ENCODE results near the gene BMPR1A. TPM values are rescaled to one million over a fixed set of nuclear protein-coding genes. Genes with fewer than 3 reads are reported as not detected.
A peak's percentile ranks its signal among the peaks of the same experiment; 100 is the strongest.

BMPR1A gene
- total RNA-seq, 1 donor from 2014 or later = 74.2 TPM

DNA sequence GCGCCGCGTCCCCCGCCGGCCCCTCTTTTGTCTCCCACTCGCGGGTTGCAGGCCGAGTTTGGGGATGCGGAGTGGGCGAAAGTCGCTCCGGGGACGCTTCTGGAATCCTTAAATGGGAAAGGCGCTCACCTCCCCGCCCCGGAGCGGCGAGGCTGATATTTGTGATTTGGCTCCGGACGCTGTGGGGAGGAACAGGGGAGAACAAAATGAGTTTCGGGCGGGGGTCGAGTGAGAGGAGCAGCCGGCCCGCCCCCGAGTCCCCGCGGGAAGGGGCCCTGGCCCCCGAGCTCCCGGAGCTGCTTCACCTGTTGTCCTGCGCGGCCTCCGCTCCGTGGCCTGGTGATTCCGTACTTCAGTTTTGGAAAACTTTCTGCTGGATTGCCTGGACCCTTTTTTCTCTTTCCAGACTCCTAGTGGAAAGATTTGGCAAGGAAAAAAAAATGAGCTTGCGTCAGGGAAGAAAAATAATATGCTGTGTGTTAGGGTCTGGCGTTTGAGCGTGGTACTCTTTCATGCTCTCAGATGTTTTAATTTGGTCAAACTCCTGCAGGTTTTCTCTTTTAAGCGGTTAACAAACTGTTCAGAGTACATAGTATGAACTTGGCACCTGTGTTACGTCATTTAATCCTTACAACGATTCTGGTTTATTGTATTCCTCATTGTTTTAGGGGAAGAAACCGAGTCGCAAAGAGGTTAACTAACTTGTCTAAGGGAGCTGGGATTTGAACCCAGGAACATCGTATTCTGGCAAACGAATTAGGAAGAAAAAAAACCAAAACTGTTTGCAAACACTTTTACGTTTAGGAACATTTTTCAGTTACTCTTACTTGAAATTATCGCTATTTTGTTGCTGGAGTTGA lies 924 bp downstream of the BMPR1A start:
- H3K4me1 Mint-ChIP-seq (ENCODE audit: low read depth) = peaks cover 67% of the 10 kb centered on the region

DNA sequence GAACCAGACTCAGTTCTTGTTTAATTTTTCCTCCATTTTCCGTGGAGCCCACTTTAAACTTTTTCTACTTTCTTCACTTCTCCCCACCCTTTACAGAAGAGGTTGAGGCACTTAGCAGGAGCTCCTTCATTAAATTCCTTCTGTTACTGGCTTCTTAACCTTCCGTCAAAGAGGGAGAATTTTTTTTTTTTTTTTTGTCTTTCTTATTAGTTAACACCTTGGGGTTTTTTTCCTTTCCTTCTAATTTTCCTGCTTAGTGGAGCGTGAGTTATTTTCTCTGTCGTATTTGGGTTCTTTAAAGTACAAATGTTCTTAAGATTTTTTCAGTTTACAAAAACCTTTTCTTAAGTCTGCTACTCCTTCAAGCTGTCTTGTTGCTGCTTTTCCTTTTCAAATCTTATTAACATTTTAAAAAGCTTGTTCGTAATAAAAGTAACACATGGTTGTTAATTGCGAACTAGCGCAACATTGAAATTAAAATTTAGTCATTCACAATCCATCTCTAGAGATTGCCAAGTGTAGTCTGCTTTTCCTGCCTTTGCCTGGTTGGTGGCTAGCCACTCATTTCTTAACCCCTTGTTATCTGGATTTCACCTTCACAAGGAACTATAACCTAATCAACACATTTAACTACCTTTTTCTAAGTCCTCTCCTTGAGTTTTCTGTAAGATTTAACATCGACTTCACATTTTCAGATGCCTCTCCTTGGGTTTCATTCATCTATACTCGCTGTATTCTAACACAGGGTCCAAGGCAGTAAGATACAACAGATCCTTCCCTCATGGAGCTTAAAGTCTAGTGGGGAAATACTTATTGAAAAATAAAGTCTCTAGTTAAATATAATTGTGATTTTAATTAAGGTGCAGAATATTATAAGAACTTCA lies 2.0 kb downstream of the BMPR1A start:
- H3K4me3 Mint-ChIP-seq (ENCODE audit: unreplicated experiment) = peak overlapping the region; percentile 92
- no peaks in the 10 kb centered on the region for H3K27me3 Mint-ChIP-seq (ENCODE audit: low read depth)
- TF ChIP-seq, protein P1, sequence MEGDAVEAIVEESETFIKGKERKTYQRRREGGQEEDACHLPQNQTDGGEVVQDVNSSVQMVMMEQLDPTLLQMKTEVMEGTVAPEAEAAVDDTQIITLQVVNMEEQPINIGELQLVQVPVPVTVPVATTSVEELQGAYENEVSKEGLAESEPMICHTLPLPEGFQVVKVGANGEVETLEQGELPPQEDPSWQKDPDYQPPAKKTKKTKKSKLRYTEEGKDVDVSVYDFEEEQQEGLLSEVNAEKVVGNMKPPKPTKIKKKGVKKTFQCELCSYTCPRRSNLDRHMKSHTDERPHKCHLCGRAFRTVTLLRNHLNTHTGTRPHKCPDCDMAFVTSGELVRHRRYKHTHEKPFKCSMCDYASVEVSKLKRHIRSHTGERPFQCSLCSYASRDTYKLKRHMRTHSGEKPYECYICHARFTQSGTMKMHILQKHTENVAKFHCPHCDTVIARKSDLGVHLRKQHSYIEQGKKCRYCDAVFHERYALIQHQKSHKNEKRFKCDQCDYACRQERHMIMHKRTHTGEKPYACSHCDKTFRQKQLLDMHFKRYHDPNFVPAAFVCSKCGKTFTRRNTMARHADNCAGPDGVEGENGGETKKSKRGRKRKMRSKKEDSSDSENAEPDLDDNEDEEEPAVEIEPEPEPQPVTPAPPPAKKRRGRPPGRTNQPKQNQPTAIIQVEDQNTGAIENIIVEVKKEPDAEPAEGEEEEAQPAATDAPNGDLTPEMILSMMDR (IDR thresholded peaks at IDR 0.05) = no peak
- H3K4me1 Mint-ChIP-seq (ENCODE audit: low read depth) = peaks cover 66% of the 10 kb centered on the region
- H3K36me3 Mint-ChIP-seq (ENCODE audit: low read depth) = no peaks in the 10 kb centered on the region
- no peak for DNase-seq (ENCODE audit: low spot score)
- no peaks in the 10 kb centered on the region for H3K9me3 Mint-ChIP-seq (ENCODE audit: low read depth)
- H3K27ac Mint-ChIP-seq (ENCODE audit: unreplicated experiment) = peak overlapping the region; percentile 92

More for the DNA sequence above, 924 bp downstream of the BMPR1A start:
- no peaks in the 10 kb centered on the region for H3K27me3 Mint-ChIP-seq (ENCODE audit: low read depth)
- H3K4me3 Mint-ChIP-seq (ENCODE audit: unreplicated experiment) = peak overlapping the region; percentile 92
- H3K27ac Mint-ChIP-seq (ENCODE audit: unreplicated experiment) = peak overlapping the region; percentile 92
- H3K9me3 Mint-ChIP-seq (ENCODE audit: low read depth) = no peaks in the 10 kb centered on the region
- no peak for DNase-seq (ENCODE audit: low spot score)
- TF ChIP-seq, protein P1 (IDR thresholded peaks at IDR 0.05) = peak; percentile 73
- H3K36me3 Mint-ChIP-seq (ENCODE audit: low read depth) = no peaks in the 10 kb centered on the region

DNA sequence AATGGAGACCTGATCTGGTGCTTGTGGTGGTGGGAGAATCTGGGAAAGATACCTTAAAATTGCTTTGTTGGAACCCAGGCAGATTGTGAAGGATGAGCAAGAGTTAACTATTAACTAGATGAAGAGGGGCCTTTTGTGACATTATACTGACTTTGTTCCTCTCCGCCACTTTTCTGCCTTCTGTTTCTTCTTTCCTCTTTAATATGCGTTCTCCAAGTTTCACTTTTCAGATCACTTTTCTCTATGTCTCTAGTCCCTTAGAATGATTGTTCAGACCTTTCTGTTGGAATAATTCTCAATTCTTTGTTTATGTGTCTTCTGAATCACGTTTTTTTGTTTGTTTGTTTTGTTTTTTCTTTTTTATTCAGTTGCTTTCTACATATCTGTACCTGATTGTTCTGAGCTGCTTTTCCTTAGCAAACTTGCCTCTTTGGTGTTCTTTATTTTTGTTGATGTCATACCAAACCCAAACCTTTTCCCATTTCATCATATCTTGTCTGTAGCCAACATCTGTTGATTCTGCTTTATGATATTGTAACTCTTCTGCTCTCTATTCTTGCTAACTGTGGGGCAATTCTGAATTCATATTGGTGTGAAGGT lies 2.8 kb downstream of the BMPR1A start:
- no peak for DNase-seq (ENCODE audit: low spot score)
- Mint-ChIP-seq H3K36me3 (ENCODE audit: low read depth) (no peaks in the 10 kb centered on the region), H3K27me3 (ENCODE audit: low read depth) (no peaks in the 10 kb centered on the region), H3K27ac (ENCODE audit: unreplicated experiment) (peak overlapping the region; percentile 92), H3K4me3 (ENCODE audit: unreplicated experiment) (peak overlapping the region; percentile 92), H3K4me1 (ENCODE audit: low read depth) (peaks cover 59% of the 10 kb centered on the region), H3K9me3 (ENCODE audit: low read depth) (no peaks in the 10 kb centered on the region)
- TF ChIP-seq, protein P1 (IDR thresholded peaks at IDR 0.05) = no peak

DNA sequence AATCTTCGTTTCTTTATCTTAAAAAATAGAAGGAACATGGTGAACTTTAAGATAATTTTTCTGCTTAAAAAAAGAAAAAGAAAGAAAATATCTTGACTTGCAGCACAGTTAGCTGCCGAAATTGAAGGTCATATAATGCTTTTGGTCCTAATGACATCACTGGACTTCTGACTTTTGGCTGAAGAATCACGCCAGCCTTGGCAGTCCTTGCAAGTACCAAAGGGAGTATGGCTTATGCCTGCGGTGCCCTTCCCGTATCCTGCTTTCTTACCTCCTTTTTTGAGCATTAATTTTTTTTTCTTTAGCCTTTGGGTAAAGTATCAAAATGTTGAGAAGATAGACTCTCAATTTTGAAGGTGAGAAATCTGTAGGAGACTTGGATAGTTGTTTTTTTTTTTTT lies 7.0 kb downstream of the BMPR1A start:
- Mint-ChIP-seq H3K4me1 (ENCODE audit: low read depth) (peaks cover 63% of the 10 kb centered on the region), H3K4me3 (ENCODE audit: unreplicated experiment) (no peak overlapping the region), H3K27me3 (ENCODE audit: low read depth) (no peaks in the 10 kb centered on the region), H3K27ac (ENCODE audit: unreplicated experiment) (no peak overlapping the region), H3K9me3 (ENCODE audit: low read depth) (no peaks in the 10 kb centered on the region), H3K36me3 (ENCODE audit: low read depth) (no peaks in the 10 kb centered on the region)
- TF ChIP-seq, protein P1 (IDR thresholded peaks at IDR 0.05) = no peak
- no peak for DNase-seq (ENCODE audit: low spot score)

DNA sequence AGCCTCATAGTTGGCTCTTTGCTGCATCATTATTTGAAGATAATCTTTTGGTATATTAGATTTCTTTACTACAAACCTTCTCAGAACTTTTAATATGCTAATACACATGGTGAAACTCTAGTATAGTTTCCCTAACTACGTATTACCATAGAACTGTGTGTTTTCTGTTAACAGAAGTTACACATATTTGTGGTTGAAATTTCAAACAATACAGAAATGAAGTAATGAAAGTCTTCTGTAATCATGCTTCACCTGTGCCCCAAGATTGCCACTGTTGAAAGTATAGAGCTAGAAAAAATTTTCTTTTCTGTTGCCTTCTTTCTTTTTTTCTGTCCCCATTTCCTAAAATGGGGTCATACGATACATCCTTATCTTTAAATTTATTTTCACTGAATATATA lies 9.1 kb downstream of the BMPR1A start:
- no peak for DNase-seq (ENCODE audit: low spot score)
- H3K9me3 Mint-ChIP-seq (ENCODE audit: low read depth) = no peaks in the 10 kb centered on the region
- H3K36me3 Mint-ChIP-seq (ENCODE audit: low read depth) = no peaks in the 10 kb centered on the region
- peak overlapping the region; percentile 51 for H3K27ac Mint-ChIP-seq (ENCODE audit: unreplicated experiment)
- TF ChIP-seq, protein P1 (IDR thresholded peaks at IDR 0.05) = no peak
- no peaks in the 10 kb centered on the region for H3K27me3 Mint-ChIP-seq (ENCODE audit: low read depth)
- H3K4me1 Mint-ChIP-seq (ENCODE audit: low read depth) = peaks cover 61% of the 10 kb centered on the region
- H3K4me3 Mint-ChIP-seq (ENCODE audit: unreplicated experiment) = no peak overlapping the region

Measured in chondrocyte (in vitro differentiated cells).